HepG2 (cell line): Measurements from ENCODE around the gene ABCB4. TPM values are rescaled to one million over a fixed set of nuclear protein-coding genes. Genes with fewer than 3 reads are reported as not detected.
"Not testable (repeated sequence)": the region's sequence is repeated elsewhere in the genome, so short reads cannot be mapped to it uniquely, and the experiment has no call there.

Source experiments
- ARID5B ChIP-seq: IDR thresholded peaks from 2 replicates; pipeline ENCODE4 v1.4.0; 2020; ENCODE audit warnings: mild to moderate bottlenecking, missing genetic modification reagents
- ELF4 ChIP-seq: sonication (generic); formaldehyde crosslinking; IDR thresholded peaks from 2 replicates; pipeline ENCODE4 v1.5.0; 2020; ENCODE audit warnings: missing genetic modification reagents, mild to moderate bottlenecking, moderate library complexity, borderline replicate concordance
- EP300 ChIP-seq, 3 experiments: sonication (generic) in 1 of 3; formaldehyde crosslinking in 1 of 3; IDR thresholded peaks; 2 replicates each; pipeline versions ENCODE4 v1.5.1 to v1.6.1; 2011 to 2020; ENCODE audit warnings: low read depth in 2 of 3, low read length in 2 of 3, borderline replicate concordance in 1 of 3, improper control_type of control experiment in 1 of 3, mild to moderate bottlenecking in 1 of 3, missing genetic modification reagents in 1 of 3, moderate library complexity in 1 of 3
- FOXA1 ChIP-seq, 2 experiments: fragments of 450-650 bp in 1 of 2; sonication (generic) in 1 of 2; formaldehyde crosslinking in 1 of 2; IDR thresholded peaks; 2 replicates each; pipeline versions ENCODE4 v1.4.0 to v1.6.1; 2016 to 2020; ENCODE audit warnings: missing genetic modification reagents in 1 of 2
- KDM3A ChIP-seq: IDR thresholded peaks from 2 replicates; pipeline ENCODE4 v1.6.1; 2018; ENCODE audit warnings: low read depth, missing compliant biosample characterization
- NFKB2 ChIP-seq: sonication (generic); formaldehyde crosslinking; IDR thresholded peaks from 2 replicates; pipeline ENCODE4 v1.4.0; 2020; ENCODE audit warnings: missing genetic modification reagents, borderline replicate concordance
- NONO ChIP-seq, 2 experiments: fragments of 450-650 bp in 1 of 2; sonication (generic) in 1 of 2; formaldehyde crosslinking in 1 of 2; IDR thresholded peaks in 1 of 2; conservative IDR thresholded peaks in 1 of 2; 2 replicates each; pipeline versions ENCODE4 v1.6.1 to v1.8.0; 2017 to 2022; ENCODE audit warnings: mild to moderate bottlenecking in 1 of 2, missing genetic modification reagents in 1 of 2, moderate library complexity in 1 of 2
- THAP9 ChIP-seq: sonication (generic); formaldehyde crosslinking; IDR thresholded peaks from 2 replicates; pipeline ENCODE4; 2020; ENCODE audit warnings: missing genetic modification reagents, mild to moderate bottlenecking, borderline replicate concordance
- THRA ChIP-seq: sonication (generic); formaldehyde crosslinking; IDR thresholded peaks from 2 replicates; pipeline ENCODE4 v1.4.0; 2020; ENCODE audit warnings: missing genetic modification reagents, borderline replicate concordance
- TP53 ChIP-seq: sonication (generic); formaldehyde crosslinking; conservative IDR thresholded peaks from 2 replicates; pipeline ENCODE4 v1.4.0; 2020; ENCODE audit warnings: missing genetic modification reagents
- ZNF274 ChIP-seq: sonication (generic); formaldehyde crosslinking; IDR thresholded peaks from 2 replicates; pipeline ENCODE4 v1.5.1; 2020; ENCODE audit warnings: mild to moderate bottlenecking, missing genetic modification reagents
- ZNF644 ChIP-seq: IDR thresholded peaks from 2 replicates; pipeline ENCODE4 v1.6.1; 2016; ENCODE audit warnings: low read depth
- ZNF709 ChIP-seq: sonication (generic); formaldehyde crosslinking; IDR thresholded peaks from 2 replicates; pipeline ENCODE4 v1.5.0; 2020; ENCODE audit warnings: mild to moderate bottlenecking, missing genetic modification reagents
- polyA plus RNA-seq, 8 experiments: library from polyadenylated mRNA; depleted of rRNA in 3 of 8; stranded (reverse) in 7 of 8; unstranded in 1 of 8; fragments of >200 nt; fragmentation: Illumina TruSeq in 4 of 8; extraction: Trizol in 4 of 8; gene quantifications; 2 replicates each; pipeline versions ENCODE4 v1.2.1 to v1.2.3, GENCODE V29; 2011 to 2016; ENCODE audit warnings: low read depth in 4 of 8, missing spikeins in 1 of 8, mixed read lengths in 1 of 8; ENCODE audit not compliant: insufficient read depth in 1 of 8
- total RNA-seq, 5 experiments: library from RNA; depleted of rRNA; stranded (reverse); fragments of >200 nt; fragmentation: Illumina TruSeq; extraction: Trizol; gene quantifications; 2 replicates each; pipeline ENCODE4 v1.2.3, GENCODE V29; 2016; ENCODE audit warnings: low read depth in 1 of 5
- TF ChIP-seq, protein P1 (sequence below): sonication (generic); formaldehyde crosslinking; IDR thresholded peaks from 2 replicates; pipeline ENCODE4 v1.5.1; 2020; ENCODE audit warnings: mild to moderate bottlenecking, missing genetic modification reagents, moderate library complexity

The ABCB4 gene
- total and polyA plus RNA-seq, 2 of the 13 experiments (the other 11 are each of a cell fraction or from before 2014, with no cell fraction given) = 18.0 to 32.4 TPM

DNA sequence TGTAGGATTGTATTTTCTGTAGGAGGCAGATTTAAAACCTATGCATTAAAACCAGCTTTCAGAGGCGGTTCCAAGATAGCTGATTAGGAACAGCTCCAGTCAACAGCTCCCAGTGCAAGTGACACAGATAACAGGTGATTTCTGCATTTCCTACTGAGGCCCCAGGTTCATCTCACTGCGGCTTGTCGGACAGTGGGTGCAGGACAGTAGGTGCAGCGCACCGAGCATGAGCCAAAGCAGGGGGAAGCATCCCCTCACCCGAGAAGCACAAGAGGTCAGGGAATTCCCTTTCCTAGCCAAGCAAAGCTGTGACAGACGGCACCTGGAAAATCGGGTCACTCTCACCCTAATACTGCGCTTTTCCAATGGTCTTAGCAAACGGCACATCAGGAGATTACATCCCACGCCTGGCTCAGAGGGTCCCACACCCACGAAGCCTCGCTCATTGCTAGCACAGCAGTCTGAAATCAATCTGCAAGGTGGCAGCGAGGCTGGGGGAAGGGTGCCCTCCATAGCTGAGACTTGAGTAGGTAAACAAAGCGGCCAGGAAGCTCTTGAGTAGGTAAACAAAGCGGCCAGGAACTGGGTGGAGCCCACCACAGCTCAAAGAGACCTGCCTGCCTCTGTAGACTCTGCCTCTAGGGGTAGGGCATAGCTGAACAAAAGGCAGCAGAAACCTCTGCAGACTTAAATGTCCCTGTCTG, 10.5 kb downstream of the ABCB4 start (continued):
- TF ChIP-seq FOXA1 (IDR thresholded peaks at IDR 0.05) = peak; percentile 80
- peak; percentile 99 for TF ChIP-seq FOXA1 (CRISPR knock-in tag; IDR thresholded peaks at IDR 0.05)
- TF ChIP-seq NFKB2 (CRISPR knock-in tag) = peak; percentile 18; the same call in 1 of the 2 replicates
- peak; percentile 39; the same call in 1 of the 2 replicates for TF ChIP-seq ELF4 (CRISPR knock-in tag)
- TF ChIP-seq ZNF644 = 0 out of 2 replicates have a peak, but pooled peaks have one; percentile 5
- TF ChIP-seq KDM3A (CRISPR knock-in tag) = peak; percentile 80; the same call in 1 of the 2 replicates
- TF ChIP-seq ZNF709 (CRISPR knock-in tag) = peak; percentile 71; the same call in 1 of the 2 replicates
- peak; percentile 96 for TF ChIP-seq ARID5B (CRISPR knock-in tag)
- TF ChIP-seq, protein P1, sequence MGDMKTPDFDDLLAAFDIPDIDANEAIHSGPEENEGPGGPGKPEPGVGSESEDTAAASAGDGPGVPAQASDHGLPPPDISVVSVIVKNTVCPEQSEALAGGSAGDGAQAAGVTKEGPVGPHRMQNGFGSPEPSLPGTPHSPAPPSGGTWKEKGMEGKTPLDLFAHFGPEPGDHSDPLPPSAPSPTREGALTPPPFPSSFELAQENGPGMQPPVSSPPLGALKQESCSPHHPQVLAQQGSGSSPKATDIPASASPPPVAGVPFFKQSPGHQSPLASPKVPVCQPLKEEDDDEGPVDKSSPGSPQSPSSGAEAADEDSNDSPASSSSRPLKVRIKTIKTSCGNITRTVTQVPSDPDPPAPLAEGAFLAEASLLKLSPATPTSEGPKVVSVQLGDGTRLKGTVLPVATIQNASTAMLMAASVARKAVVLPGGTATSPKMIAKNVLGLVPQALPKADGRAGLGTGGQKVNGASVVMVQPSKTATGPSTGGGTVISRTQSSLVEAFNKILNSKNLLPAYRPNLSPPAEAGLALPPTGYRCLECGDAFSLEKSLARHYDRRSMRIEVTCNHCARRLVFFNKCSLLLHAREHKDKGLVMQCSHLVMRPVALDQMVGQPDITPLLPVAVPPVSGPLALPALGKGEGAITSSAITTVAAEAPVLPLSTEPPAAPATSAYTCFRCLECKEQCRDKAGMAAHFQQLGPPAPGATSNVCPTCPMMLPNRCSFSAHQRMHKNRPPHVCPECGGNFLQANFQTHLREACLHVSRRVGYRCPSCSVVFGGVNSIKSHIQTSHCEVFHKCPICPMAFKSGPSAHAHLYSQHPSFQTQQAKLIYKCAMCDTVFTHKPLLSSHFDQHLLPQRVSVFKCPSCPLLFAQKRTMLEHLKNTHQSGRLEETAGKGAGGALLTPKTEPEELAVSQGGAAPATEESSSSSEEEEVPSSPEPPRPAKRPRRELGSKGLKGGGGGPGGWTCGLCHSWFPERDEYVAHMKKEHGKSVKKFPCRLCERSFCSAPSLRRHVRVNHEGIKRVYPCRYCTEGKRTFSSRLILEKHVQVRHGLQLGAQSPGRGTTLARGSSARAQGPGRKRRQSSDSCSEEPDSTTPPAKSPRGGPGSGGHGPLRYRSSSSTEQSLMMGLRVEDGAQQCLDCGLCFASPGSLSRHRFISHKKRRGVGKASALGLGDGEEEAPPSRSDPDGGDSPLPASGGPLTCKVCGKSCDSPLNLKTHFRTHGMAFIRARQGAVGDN (CRISPR knock-in tag) = peak; percentile 91
- TF ChIP-seq THAP9 (CRISPR knock-in tag) = peak; percentile 87
- TF ChIP-seq ZNF274 = 0 out of 2 replicates have a peak, but pooled peaks have one; percentile 40
- TF ChIP-seq EP300 (IDR thresholded peaks at IDR 0.05; ENCODE audit: low read depth in 2 of 2, low read length in 2 of 2) = peak in 1 of 2 experiments; percentile 93; a peak in 2 of 4 replicates
- peak; percentile 89 for TF ChIP-seq EP300 (CRISPR knock-in tag; IDR thresholded peaks at IDR 0.05; ENCODE audit: borderline replicate concordance)
- not testable (repeated sequence) for TF ChIP-seq NONO (IDR thresholded peaks at IDR 0.05)
- peak; percentile 81 for TF ChIP-seq NONO (CRISPR knock-in tag; conservative IDR thresholded peaks at IDR 0.05)
- TF ChIP-seq THRA (CRISPR knock-in tag) = peak; percentile 93
- 0 out of 2 replicates have a peak, but pooled peaks have one; percentile 61 for TF ChIP-seq TP53 (CRISPR knock-in tag)
